ENCODE measurements around the gene HCRTR2.

Gene HCRTR2

DNA sequence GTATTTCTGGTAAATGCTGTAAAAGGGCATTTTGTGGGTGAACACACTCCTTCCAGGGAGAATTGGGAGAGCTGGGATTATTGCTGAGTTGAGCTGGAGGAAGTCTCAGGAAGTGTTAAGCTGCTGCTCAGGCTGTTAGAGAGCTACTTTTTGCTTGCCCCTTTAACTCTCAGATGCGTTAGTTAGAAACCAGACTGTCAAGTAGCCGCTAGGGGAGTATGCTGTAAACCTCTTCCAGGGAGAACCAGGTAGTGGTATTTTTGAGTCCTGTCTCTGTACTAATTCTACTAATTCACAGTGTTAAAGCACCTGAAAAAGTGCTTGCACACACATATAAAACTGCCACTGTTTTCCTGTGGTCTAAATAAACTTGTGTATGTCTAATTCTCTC is 146.4 kb downstream of the HCRTR2 start:
- DNase-seq (ENCODE audit: low read depth in 2 of 2): no peak

DNA sequence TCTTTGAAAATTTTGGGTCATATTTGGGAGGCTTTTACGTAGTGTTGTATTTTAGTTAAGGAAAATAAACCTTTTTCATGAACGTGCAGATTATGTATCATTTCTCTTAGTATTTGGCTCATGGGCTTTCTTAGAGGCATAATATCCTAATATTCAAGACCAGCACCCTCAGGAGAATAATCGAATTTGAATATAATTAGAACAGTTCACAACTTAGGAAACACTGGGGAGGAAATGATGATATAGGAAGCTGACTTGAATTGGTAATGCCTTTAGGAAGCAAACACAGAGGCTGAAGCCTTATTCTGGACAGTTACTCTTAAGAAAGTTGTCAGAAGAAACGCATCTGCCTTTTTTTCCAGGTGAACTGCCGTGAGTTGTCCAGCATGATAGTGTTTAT is 152.9 kb downstream of the HCRTR2 start, which contains the start of gene GFRAL:
Gene GFRAL, plus strand, starts transcription at position 301 of the 400 bp plus-strand sequence. Its CDS starts 86 bp downstream, at position 387.
- DNase-seq (ENCODE audit: low read depth in 2 of 2): no peak

All from activated CD8-positive, alpha-beta memory T cell treated with anti-CD3 and anti-CD28 coated beads for 4 hours (primary cell).